Hair follicle dermal papilla cell (primary cell): Measurements from ENCODE around the gene TMIE. TPM values are rescaled to one million over a fixed set of nuclear protein-coding genes. Genes with fewer than 3 reads are reported as not detected.

Experiments
- small RNA-seq: library from RNA; depleted of rRNA; stranded (forward); fragments of <200 nt; gene quantifications from one replicate; pipeline ENCODE3, GENCODE V24; 2012
- total RNA-seq: library from RNA; depleted of rRNA; stranded (reverse); fragments of >200 nt; gene quantifications from 2 replicates; pipeline ENCODE4 v1.2.3, GENCODE V29; 2012

Gene TMIE
- 0.32 and 0.36 TPM in 2 replicates for total RNA-seq

GRCh38 chr3:46701181-46701939 is at the start of gene TMIE:
TSS of gene TMIE (plus strand) at chr3:46701392. CDS start at chr3:46701488, 96 bp downstream.

DNA sequence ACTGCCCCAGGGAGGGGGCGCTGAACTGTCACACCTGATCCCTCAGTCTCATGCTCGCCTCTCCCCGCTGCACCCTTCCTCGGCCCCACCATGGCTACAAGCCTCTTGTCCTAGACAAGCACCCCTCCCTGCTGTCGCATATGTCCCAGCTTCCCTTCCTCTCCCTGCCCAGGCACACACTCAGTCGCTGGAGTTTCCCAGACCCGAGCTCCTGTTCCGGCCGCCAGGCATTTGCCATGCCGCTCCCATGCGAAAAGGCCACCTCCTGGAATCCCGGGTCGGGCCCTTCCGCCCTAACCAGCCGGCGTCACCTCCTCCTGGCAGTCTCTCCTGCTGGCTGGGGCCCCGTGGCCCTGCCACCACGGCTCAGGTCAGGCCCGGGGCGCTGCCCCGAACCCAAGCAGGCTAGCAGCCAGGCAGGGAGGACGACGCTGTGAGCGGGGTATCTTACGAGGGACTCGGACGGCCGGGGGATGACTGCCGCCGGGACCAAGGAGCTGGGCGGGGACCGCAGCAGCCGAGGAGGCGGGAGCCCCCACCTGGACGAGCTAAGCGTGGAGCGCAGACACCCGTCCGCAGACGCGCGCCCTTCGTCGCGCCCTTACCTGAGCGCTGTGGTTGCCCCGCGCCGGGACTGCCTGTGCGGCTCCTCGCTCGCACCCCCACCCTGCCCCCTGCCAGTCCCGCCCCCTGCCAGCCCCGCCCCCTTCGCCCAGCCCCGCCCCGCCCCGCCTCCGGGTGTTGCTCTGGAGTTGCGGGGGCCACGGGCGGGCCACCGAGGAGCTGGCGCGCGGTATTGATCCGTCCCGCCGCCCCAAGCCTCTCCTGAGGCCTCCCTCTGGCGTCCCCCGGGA is 7.9 kb upstream of the TMIE start, which contains the start of gene ALS2CL:
TSS of gene ALS2CL (minus strand) at position 642 of the 854 bp plus-strand sequence. CDS start 4,239 bp downstream, outside the sequence.

GRCh38 chr3:46717447-46718231 is 16.4 kb downstream of the TMIE start, which contains the start of gene PRSS50:
TSS of gene PRSS50 (minus strand) at chr3:46717869. CDS start at chr3:46717824, 45 bp downstream.

Small RNAs within 50 kb of the gene (small RNA-seq; reads per million reads assigned to genes)
- gene PRSS45, result not detected

Other genes with a start within 250 kb of the TMIE start
- gene LTF, start 236.5 kb upstream of the TMIE start, total RNA-seq, result under 0.01 TPM in 1 of 2 replicates, not detected in the other
- not detected in 2 replicates for gene RTP3, start 203.4 kb upstream of the TMIE start, total RNA-seq
- 6.0 and 6.9 TPM in 2 replicates for gene LRRC2, start 135.1 kb upstream of the TMIE start, total RNA-seq
- not detected in 2 replicates for gene FAM240A, start 88.9 kb upstream of the TMIE start, total RNA-seq
- gene ALS2CL, start 7.7 kb upstream of the TMIE start, total RNA-seq, result 4.1 and 7.1 TPM in 2 replicates
- not detected in 2 replicates for gene PRSS50, start 16.5 kb downstream of the TMIE start, total RNA-seq
- gene MYL3, start 162.1 kb downstream of the TMIE start, total RNA-seq, result 2.3 and 9.2 TPM in 2 replicates
- 4.5 and 11.0 TPM in 2 replicates for gene PTH1R, start 176.3 kb downstream of the TMIE start, total RNA-seq